IMR-90 (cell line): ENCODE data around the gene APOL5. TPM values are rescaled to one million over a fixed set of nuclear protein-coding genes. Genes with fewer than 3 reads are reported as not detected.

Experiments used
- ATAC-seq: fragments of 200-7000 bp; cut with Tn5 transposase; 2 replicates; pipeline ENCODE4 v1.9.1; 2020; ENCODE audit warnings: low read depth, mild to moderate bottlenecking, moderate library complexity
- BruUV-seq: library from RNA; stranded (reverse); fragments of 400-500 nt; replicated peaks from 2 replicates; lab custom pipeline; 2021; lab: Mats Ljungman, UMichigan
- CTCF ChIA-PET: fragments of 300-600 bp; formaldehyde crosslinking; extraction: SDS; loops from one replicate; lab custom pipeline; 2021; ENCODE audit warnings: antibody characterized with exemption; lab: Yijun Ruan, JAX
- POLR2A ChIA-PET: fragments of 300-600 bp; sonication (Branson Sonifier 250); formaldehyde crosslinking; loops from one replicate; lab custom pipeline; 2022; ENCODE audit warnings: antibody characterized with exemption; ENCODE audit not compliant: unreplicated experiment; lab: Charles Lee
- DNase-seq: peaks from one replicate; pipeline ENCODE4 v3.0.0; 2013
- H2AFZ ChIP-seq: replicated peaks from 2 replicates; pipeline ENCODE3; 2013; ENCODE audit warnings: low read length, mild to moderate bottlenecking; ENCODE audit not compliant: poor library complexity
- H2AK5ac ChIP-seq: 2 replicates; pipeline ENCODE4 v1.6.1; 2013; ENCODE audit warnings: low read depth, low read length, inconsistent platforms
- H2AK9ac ChIP-seq: replicated peaks from 2 replicates; pipeline ENCODE3; 2013; ENCODE audit warnings: mild to moderate bottlenecking, low read depth, low read length, moderate library complexity; ENCODE audit not compliant: poor library complexity
- H2BK120ac ChIP-seq: 2 replicates; pipeline ENCODE4 v1.6.1; 2013; ENCODE audit warnings: low read depth, low read length, inconsistent platforms
- H2BK15ac ChIP-seq: 3 replicates; pipeline ENCODE4 v1.6.1; 2013; ENCODE audit warnings: low read depth, low read length, inconsistent platforms
- H2BK20ac ChIP-seq: 2 replicates; pipeline ENCODE4 v1.6.1; 2013; ENCODE audit warnings: low read depth, mild to moderate bottlenecking, inconsistent platforms, low read length, moderate library complexity
- H2BK5ac ChIP-seq: 2 replicates; pipeline ENCODE4 v1.6.1; 2013; ENCODE audit warnings: mild to moderate bottlenecking, low read depth, low read length, inconsistent platforms; ENCODE audit not compliant: poor library complexity, severe bottlenecking
- H3K14ac ChIP-seq: replicated peaks from 2 replicates; pipeline ENCODE4 v1.6.1; 2013; ENCODE audit warnings: low read depth, low read length, inconsistent platforms
- H3K18ac ChIP-seq: 2 replicates; pipeline ENCODE4 v1.6.1; 2013; ENCODE audit warnings: low read depth, low read length, control low read depth
- H3K23ac ChIP-seq: 2 replicates; pipeline ENCODE4 v1.6.1; 2013; ENCODE audit warnings: low read depth, low read length, inconsistent platforms
- H3K27ac ChIP-seq: 2 replicates; pipeline ENCODE4 v1.5.1; 2013; ENCODE audit warnings: mild to moderate bottlenecking, control low read depth, low read length; ENCODE audit not compliant: insufficient read depth
- H3K27me3 ChIP-seq: 2 replicates; pipeline ENCODE4 v1.6.1; 2013; ENCODE audit warnings: low read length; ENCODE audit not compliant: control insufficient read depth, insufficient read depth
- H3K36me3 ChIP-seq: 2 replicates; pipeline ENCODE4 v1.6.1; 2013; ENCODE audit warnings: low read length, mixed read lengths; ENCODE audit not compliant: control insufficient read depth, insufficient read depth
- H3K4ac ChIP-seq: 2 replicates; pipeline ENCODE4 v1.6.1; 2013; ENCODE audit warnings: low read depth, low read length, inconsistent platforms
- H3K4me1 ChIP-seq: 2 replicates; pipeline ENCODE4 v1.6.1; 2013; ENCODE audit warnings: low read length, mixed read lengths; ENCODE audit not compliant: control insufficient read depth, insufficient read depth
- H3K4me2 ChIP-seq: 2 replicates; pipeline ENCODE4 v1.6.1; 2013; ENCODE audit warnings: low read depth, mild to moderate bottlenecking, control low read depth, low read length, moderate library complexity
- H3K4me3 ChIP-seq: 2 replicates; pipeline ENCODE4 v1.5.1; 2013; ENCODE audit warnings: low read depth, mild to moderate bottlenecking, control low read depth, low read length, moderate library complexity; ENCODE audit not compliant: insufficient read depth
- H3K56ac ChIP-seq: 2 replicates; pipeline ENCODE4 v1.6.1; 2013; ENCODE audit warnings: low read length, inconsistent platforms; ENCODE audit not compliant: insufficient read depth; ENCODE audit errors: extremely low read depth
- H3K79me1 ChIP-seq, 2 experiments: 2 replicates each; pipeline ENCODE4 v1.6.1; 2013; ENCODE audit warnings: low read length in 2 of 2, inconsistent platforms in 1 of 2, low read depth in 1 of 2
- H3K9ac ChIP-seq: 2 replicates; pipeline ENCODE4 v1.6.1; 2013; ENCODE audit warnings: low read depth, low read length, control low read depth
- H3K9me1 ChIP-seq: 2 replicates; pipeline ENCODE4 v1.6.1; 2013; ENCODE audit warnings: low read length, inconsistent platforms; ENCODE audit not compliant: insufficient read depth
- H3K9me3 ChIP-seq: 2 replicates; pipeline ENCODE4 v1.6.1; 2013; ENCODE audit warnings: low read length; ENCODE audit not compliant: control insufficient read depth, insufficient read depth
- H4K20me1 ChIP-seq: 2 replicates; pipeline ENCODE4 v1.6.1; 2013; ENCODE audit warnings: low read length, inconsistent platforms; ENCODE audit not compliant: insufficient read depth
- H4K5ac ChIP-seq: 2 replicates; pipeline ENCODE4 v1.6.1; 2013; ENCODE audit warnings: mild to moderate bottlenecking, low read depth, low read length, control low read depth
- H4K8ac ChIP-seq, 2 experiments: 2 replicates each; pipeline ENCODE4 v1.6.1; 2013; ENCODE audit warnings: low read depth in 2 of 2, low read length in 2 of 2, control low read depth in 1 of 2, inconsistent platforms in 1 of 2
- H4K91ac ChIP-seq: 2 replicates; pipeline ENCODE4 v1.6.1; 2013; ENCODE audit warnings: low read depth, low read length, inconsistent platforms; ENCODE audit not compliant: insufficient read depth
- BHLHE40 ChIP-seq: fragments of 150-350 bp; IDR thresholded peaks from 2 replicates; pipeline ENCODE4 v1.6.1; 2016; ENCODE audit warnings: mild to moderate bottlenecking, low read depth, low read length
- CHD1 ChIP-seq: IDR thresholded peaks from 2 replicates; pipeline ENCODE4 v1.6.1; 2012; ENCODE audit warnings: low read depth, low read length, improper control_type of control experiment
- FOS ChIP-seq: fragments of 150-350 bp; IDR thresholded peaks from 2 replicates; pipeline ENCODE4 v1.6.1; 2016; ENCODE audit warnings: low read depth, low read length
- MXI1 ChIP-seq: IDR thresholded peaks from 2 replicates; pipeline ENCODE4 v1.6.1; 2012; ENCODE audit warnings: low read depth, mild to moderate bottlenecking, low read length, moderate library complexity, borderline replicate concordance
- POLR2A ChIP-seq: IDR thresholded peaks from 2 replicates; pipeline ENCODE4 v1.6.1; 2012; ENCODE audit warnings: mild to moderate bottlenecking, low read depth, low read length
- SMC3 ChIP-seq: fragments of 150-350 bp; IDR thresholded peaks from 2 replicates; pipeline ENCODE4 v1.6.1; 2016; ENCODE audit warnings: low read depth, mild to moderate bottlenecking, antibody characterized with exemption, low read length, moderate library complexity
- WGBS, 2 experiments: methylation state at CpG; one replicate each; pipeline versions ENCODE4 v1.1.5 to v1.1.7; 2013; ENCODE audit warnings: missing lambda C conversion rate in 2 of 2; ENCODE audit not compliant: insufficient read length in 1 of 2; ENCODE audit errors: extremely low coverage in 2 of 2; 5-methylcytosine and 5-hydroxymethylcytosine counted together
- dilution Hi-C: fragments of 300-500 bp; cut with HindIII; formaldehyde crosslinking; loops from one replicate; pipeline ENCODE4 v1.14.3; 2018; ENCODE audit warnings: low sequenced_read_pairs; ENCODE audit not compliant: unreplicated experiment
- in situ Hi-C: fragments of 300-500 bp; cut with MboI; formaldehyde crosslinking; loops from 3 replicates; pipeline ENCODE4 v1.14.3; 2019; ENCODE audit warnings: low sequenced_read_pairs, inconsistent platforms, mixed read lengths
- intact Hi-C: fragments of 100-400 bp; cut with micrococcal nuclease; formaldehyde crosslinking; loops from 2 replicates; pipeline ENCODE4 v1.10.0; 2022
- polyA plus RNA-seq, 3 experiments: library from polyadenylated mRNA; depleted of rRNA; stranded (reverse); fragments of >200 nt; gene quantifications; 2 replicates each; pipeline ENCODE4 v1.2.3, GENCODE V29; 2012; ENCODE audit warnings: low replicate concordance in 1 of 3
- total RNA-seq: library from RNA; depleted of rRNA; stranded (reverse); fragments of >200 nt; gene quantifications from 2 replicates; pipeline ENCODE4 v1.2.3, GENCODE V29; 2012

The APOL5 gene
- total and polyA plus RNA-seq, 2 of the 4 experiments (the other 2 are of a cell fraction), result 0.15 to 0.18 TPM

DNA sequence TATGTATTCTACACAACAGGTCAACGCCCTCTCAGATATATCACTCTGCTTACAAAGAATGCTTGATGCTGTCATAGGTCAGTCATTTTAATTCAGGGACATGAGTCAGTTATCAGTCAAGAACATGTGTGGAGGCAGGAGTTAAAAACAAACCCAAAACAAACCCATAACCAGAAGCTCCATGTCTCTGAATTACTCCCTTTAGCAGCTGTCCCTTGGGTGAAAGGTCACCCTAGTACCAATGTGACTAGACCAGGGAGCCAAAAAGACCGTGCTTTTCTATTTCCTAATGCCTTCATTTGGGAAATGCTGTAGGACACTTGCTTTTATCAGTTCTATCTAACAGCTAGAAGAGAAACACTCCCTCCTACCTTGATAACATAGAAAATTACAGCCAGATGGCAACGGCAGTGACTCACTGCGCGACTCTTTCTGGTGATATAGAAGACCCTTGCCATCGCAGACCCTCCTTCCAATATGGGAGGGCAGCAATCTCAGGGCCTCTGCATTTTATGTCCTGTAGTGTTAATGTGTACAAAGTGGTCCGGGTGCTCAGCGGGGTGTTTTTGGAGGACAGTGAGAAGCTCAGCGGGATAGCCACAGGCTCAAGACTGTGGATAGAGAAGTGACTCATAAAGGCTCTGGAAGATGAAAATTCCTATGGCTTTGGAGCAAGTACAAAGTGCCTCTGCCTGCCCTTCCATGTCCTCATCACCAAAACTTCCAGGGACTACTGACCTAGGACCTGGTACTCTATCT, 24.8 kb downstream of the APOL5 start:
- H3K9me1 ChIP-seq, result peaks cover 27% of the 10 kb centered on the region
- H3K18ac ChIP-seq, result no peak overlapping the region
- H3K23ac ChIP-seq, result no peak overlapping the region
- H3K9me3 ChIP-seq, result no peaks in the 10 kb centered on the region
- H2AK5ac ChIP-seq, result peak overlapping the region; percentile 21; the same call in 1 of the 2 replicates
- BruUV-seq, result no TSS peak
- no peak overlapping the region; the same call in 2 of the 3 replicates for H2BK15ac ChIP-seq
- no peak overlapping the region for H4K91ac ChIP-seq
- H2AFZ ChIP-seq, result no peak overlapping the region
- H3K56ac ChIP-seq, result no peak overlapping the region
- no peak overlapping the region for H4K5ac ChIP-seq
- peaks cover 38% of the 10 kb centered on the region for H3K36me3 ChIP-seq
- peak overlapping the region; percentile 24; the same call in 1 of the 2 replicates for H3K4ac ChIP-seq
- ChIA-PET POLR2A (no interaction called here), CTCF (no interaction called here)
- no peak overlapping the region for H2BK20ac ChIP-seq
- H3K4me3 ChIP-seq, result no peak overlapping the region
- H3K4me1 ChIP-seq, result peaks cover 26% of the 10 kb centered on the region
- H3K9ac ChIP-seq, result no peak overlapping the region
- H3K27ac ChIP-seq, result no peak overlapping the region
- H4K8ac ChIP-seq, result peak overlapping the region in 1 of 2 experiments; percentile 11; a peak in 1 of 4 replicates
- no peaks in the 10 kb centered on the region for H3K27me3 ChIP-seq
- no peak overlapping the region for H2AK9ac ChIP-seq
- 100% methylated on average over 2 of the region's 9 CpGs; no CpG with 5 or more reads in 1 of the 2 experiments for WGBS, 2 experiments
- peak; percentile 74 for ATAC-seq
- no peak overlapping the region for H2BK120ac ChIP-seq
- H2BK5ac ChIP-seq, result peak overlapping the region; percentile 14
- intact Hi-C loops (loop anchor here (5.0 kb wide), 2 partner anchors 95 to 180 kb away; partner anchors contain the start of gene APOL6), dilution Hi-C loops (no loop called here), in situ Hi-C loops (no loop called here)
- no peak for TF ChIP-seq MXI1
- no peak for TF ChIP-seq POLR2A
- TF ChIP-seq CHD1, result no peak
- peak; percentile 24; the same call in 1 of the 2 replicates for TF ChIP-seq FOS
- TF ChIP-seq SMC3, result no peak
- TF ChIP-seq BHLHE40, result no peak
- peaks cover 19 to 65% of the 10 kb centered on the region in 2 experiments for H3K79me1 ChIP-seq
- no peak overlapping the region for H3K14ac ChIP-seq
- peak overlapping the region; percentile 3; the same call in 1 of the 2 replicates for H3K4me2 ChIP-seq
- peak; percentile 81 for DNase-seq
- H4K20me1 ChIP-seq, result peaks cover 12% of the 10 kb centered on the region; the same call in 1 of the 2 replicates
